ENCODE results near the gene RCAN1. TPM values are rescaled to one million over a fixed set of nuclear protein-coding genes. Genes with fewer than 3 reads are reported as not detected.

Gene RCAN1
- total and polyA plus RNA-seq, 7 donors, result 24.9 to 94.9 (median 38.4) TPM

DNA sequence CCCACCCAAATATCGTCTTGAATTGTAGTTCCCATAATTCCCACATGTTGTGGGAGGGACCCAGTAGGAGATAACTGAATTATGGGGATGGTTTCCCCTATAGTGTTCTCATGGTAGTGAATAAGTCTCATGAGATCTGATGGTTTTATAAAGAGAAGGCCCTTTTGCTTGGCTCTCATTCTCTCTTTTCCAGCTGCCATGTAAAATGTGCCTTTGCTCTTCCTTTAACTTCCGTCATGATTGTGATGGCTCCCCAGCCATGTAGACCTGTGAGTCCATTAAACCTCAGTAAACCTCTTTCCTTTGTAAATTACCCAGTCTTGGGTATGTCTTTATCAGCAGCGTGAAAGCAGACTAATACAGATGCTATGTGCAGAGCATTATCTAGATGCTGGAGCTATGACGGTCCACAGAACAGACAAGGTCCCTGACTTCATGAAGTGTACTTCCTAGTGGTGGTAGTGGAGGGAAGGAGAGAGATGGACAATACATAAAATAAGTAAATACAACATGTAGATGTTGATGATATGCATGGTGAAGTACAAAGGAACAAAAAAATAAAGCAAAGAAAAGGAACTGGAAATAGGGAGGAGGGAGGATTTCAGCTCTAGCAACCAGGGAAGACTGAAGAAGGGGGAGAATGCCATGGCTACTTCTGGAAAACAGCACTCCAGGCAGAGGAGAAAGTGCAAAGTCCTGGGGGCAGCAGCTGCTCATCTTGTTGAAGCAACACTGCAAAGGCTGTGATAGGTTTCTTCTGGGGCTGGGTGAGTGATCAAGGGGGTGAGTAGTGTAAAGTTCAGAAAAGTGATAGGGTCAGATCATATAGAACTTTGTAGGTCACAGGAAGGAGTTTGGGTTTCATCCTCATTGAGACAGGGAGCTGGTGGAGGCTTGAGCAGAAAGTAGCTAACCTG lies 6.8 kb upstream of the RCAN1 start:
- Histone ChIP-seq H3K4me3 (no peak overlapping the region), H3K4me1 (peaks cover 16% of the 10 kb centered on the region), H3K9me3 (no peaks in the 10 kb centered on the region), H3K27me3 (ENCODE audit: insufficient read depth in 3 of 3, low read length in 2 of 3) (no peaks in the 10 kb centered on the region), H3K27ac (no peak overlapping the region), H3K36me3 (ENCODE audit: insufficient read depth in 1 of 2, low read depth in 1 of 2) (no peaks in the 10 kb centered on the region)
- intact Hi-C loops (cut with DNase I), result no loop called here
- ATAC-seq, result no peak
- no peak for DNase-seq
- WGBS, 3 donors, result 87% methylated on average over 4 of the region's 4 CpGs
- TF ChIP-seq, protein P1, sequence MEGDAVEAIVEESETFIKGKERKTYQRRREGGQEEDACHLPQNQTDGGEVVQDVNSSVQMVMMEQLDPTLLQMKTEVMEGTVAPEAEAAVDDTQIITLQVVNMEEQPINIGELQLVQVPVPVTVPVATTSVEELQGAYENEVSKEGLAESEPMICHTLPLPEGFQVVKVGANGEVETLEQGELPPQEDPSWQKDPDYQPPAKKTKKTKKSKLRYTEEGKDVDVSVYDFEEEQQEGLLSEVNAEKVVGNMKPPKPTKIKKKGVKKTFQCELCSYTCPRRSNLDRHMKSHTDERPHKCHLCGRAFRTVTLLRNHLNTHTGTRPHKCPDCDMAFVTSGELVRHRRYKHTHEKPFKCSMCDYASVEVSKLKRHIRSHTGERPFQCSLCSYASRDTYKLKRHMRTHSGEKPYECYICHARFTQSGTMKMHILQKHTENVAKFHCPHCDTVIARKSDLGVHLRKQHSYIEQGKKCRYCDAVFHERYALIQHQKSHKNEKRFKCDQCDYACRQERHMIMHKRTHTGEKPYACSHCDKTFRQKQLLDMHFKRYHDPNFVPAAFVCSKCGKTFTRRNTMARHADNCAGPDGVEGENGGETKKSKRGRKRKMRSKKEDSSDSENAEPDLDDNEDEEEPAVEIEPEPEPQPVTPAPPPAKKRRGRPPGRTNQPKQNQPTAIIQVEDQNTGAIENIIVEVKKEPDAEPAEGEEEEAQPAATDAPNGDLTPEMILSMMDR (IDR thresholded peaks at IDR 0.05), result no peak

DNA sequence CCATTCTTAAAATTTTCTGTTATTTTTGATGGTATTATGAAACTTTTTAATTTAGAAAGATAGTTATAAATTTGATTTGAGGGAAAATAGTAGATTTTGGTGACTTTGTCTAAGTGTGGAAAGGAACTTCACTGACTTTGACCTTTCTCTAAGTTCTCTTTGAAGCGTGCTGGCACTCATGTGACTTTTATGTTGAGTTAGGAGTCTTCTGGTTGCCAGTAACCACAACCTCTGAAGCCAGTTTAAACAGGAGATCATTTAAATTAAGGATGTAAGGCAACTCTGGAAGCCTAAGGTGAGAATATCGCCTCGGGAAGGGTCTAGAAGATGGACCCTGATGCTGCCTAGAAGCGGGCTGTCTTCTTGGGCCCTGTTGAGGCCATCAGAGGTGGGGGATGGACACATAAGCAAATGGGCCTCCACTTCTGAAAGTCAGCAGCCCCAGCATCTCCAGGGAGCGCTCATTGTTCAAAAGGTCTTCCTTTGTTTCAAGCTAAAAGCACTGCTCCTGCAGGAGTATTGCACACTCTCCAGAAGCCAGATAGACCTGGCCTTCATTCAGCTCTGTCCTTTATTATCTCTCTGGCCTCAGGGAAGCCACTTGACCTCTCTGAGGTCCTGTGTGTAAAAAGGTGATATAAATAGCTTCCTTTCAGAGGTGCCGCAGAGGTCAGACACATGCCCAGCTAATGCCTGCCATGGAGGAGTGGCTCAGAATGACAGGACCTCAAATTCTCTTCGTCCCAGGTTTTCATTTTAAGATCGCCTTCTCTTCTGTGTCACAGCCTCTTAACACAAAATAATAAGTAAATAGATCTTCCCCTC lies 5.1 kb upstream of the RCAN1 start:
- Histone ChIP-seq H3K36me3 (ENCODE audit: insufficient read depth in 1 of 2, low read depth in 1 of 2) (no peaks in the 10 kb centered on the region), H3K4me3 (no peak overlapping the region), H3K4me1 (peaks cover 20% of the 10 kb centered on the region), H3K27me3 (ENCODE audit: insufficient read depth in 3 of 3, low read length in 2 of 3) (no peaks in the 10 kb centered on the region), H3K9me3 (no peaks in the 10 kb centered on the region), H3K27ac (no peak overlapping the region)
- TF ChIP-seq, protein P1 (IDR thresholded peaks at IDR 0.05), result no peak
- intact Hi-C loops (cut with DNase I), result loop anchor here in 1 of 2 donors (10.0 kb wide), 1 partner anchor 705 kb away; the partner anchor contains the start of gene ATP5PO
- DNase-seq (no peak), ATAC-seq (peak in 3 of 4 donors; percentile 46 to 78 (median 61))
- 66 to 73% (median 66%) methylated on average over 8 of the region's 8 CpGs for WGBS, 3 donors

DNA sequence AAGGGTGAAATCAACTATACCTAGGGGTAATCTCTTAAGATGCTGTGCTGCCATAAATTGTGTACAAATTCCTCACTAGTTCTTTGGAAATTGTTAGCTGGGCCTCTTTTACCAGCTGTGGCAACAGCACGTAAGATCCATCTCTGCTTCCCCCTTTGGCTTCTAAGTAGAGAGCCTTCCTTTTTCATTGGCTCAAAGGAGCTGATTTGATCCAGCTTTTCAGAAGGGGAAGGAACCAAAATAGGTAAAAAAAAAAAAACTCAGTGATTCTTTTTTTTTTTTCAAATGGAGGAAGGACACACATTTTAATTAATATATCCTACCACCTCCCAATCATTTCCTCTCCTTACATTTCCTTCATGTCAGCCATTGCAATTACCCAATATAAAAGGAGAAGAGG lies 4.0 kb upstream of the RCAN1 start:
- intact Hi-C loops (cut with DNase I), result loop anchor here in 1 of 2 donors (10.0 kb wide), 1 partner anchor 704 kb away; the partner anchor contains the start of gene ATP5PO

DNA sequence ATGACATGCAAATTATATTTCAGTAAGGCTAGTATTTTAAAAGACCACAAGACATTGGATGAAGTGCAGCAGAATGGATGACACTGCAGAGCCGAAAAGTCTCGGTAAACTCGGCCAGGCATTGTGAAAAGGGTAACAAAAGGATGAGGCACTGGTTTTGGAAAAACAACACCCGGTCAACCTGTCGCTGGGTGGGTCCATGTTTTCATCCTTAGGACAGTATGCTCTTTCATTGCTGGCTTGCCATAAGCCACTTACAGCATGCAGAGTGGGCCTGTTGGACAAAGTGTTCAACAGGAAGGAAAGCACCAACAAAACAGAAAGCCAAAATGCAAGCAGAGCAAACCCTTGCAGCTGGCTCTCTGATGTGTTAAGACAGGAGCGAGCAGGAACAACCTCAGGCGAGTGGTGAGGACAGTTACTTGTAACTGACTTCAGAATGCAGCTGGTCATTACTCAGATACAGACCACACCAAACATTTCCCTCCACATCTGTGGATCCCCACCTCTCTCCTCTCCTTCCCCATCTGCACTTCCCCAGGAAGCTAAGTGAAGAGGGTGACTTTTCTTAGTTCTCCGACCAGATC lies 2.9 kb upstream of the RCAN1 start:
- Histone ChIP-seq H3K36me3 (ENCODE audit: insufficient read depth in 1 of 2, low read depth in 1 of 2) (no peaks in the 10 kb centered on the region), H3K4me3 (no peak overlapping the region), H3K4me1 (peaks cover 23% of the 10 kb centered on the region), H3K27me3 (ENCODE audit: insufficient read depth in 3 of 3, low read length in 2 of 3) (no peaks in the 10 kb centered on the region), H3K27ac (no peak overlapping the region), H3K9me3 (no peaks in the 10 kb centered on the region)
- intact Hi-C loops (cut with DNase I), result loop anchor here in 1 of 2 donors (10.0 kb wide), 1 partner anchor 703 kb away; the partner anchor contains the start of gene ATP5PO
- TF ChIP-seq, protein P1 (IDR thresholded peaks at IDR 0.05), result no peak
- DNase-seq, result no peak
- 81 to 84% (median 82%) methylated on average over 8 of the region's 8 CpGs for WGBS, 3 donors
- ATAC-seq, result no peak

More for the DNA sequence above, 4.0 kb upstream of the RCAN1 start:
- Histone ChIP-seq H3K9me3 (no peaks in the 10 kb centered on the region), H3K36me3 (ENCODE audit: insufficient read depth in 1 of 2, low read depth in 1 of 2) (no peaks in the 10 kb centered on the region), H3K27me3 (ENCODE audit: insufficient read depth in 3 of 3, low read length in 2 of 3) (no peaks in the 10 kb centered on the region), H3K4me3 (no peak overlapping the region), H3K27ac (no peak overlapping the region), H3K4me1 (peaks cover 20% of the 10 kb centered on the region)
- TF ChIP-seq, protein P1 (IDR thresholded peaks at IDR 0.05), result no peak
- 63 to 75% (median 73%) methylated on average over 1 of the region's 1 CpG for WGBS, 3 donors
- no peak for DNase-seq
- ATAC-seq, result no peak
